ENCODE data around the gene H2BK1.

GRCh38 chr7:151233804-151234203 is 23.5 kb upstream of the H2BK1 start:
- TF ChIP-seq CTCF (IDR thresholded peaks at IDR 0.05), result no peak
- no peak for TF ChIP-seq POLR2A (IDR thresholded peaks at IDR 0.05)

All from uterus (tissue), 2 donors.